ENCODE data around the gene RRP15.

DNA sequence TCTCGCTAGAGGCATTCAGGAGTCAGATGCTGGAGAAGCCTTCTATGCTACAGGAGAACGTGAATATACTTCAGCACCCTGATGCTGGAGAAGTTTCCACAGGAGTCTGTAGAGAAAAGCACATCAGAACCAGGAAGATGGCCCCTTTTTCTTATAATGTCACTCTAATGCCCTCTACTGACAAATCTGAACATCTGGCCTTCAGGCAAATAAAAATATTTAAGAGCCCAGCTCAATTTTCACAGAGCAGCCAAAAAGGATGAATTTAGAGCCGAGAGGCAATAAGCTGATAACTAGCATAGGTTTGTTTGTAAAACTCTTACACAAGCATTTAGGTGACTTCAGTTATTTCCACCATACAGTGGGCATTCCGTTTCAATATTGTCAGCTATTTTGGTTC lies 3.8 kb upstream of the RRP15 start:
- no peak for TF ChIP-seq CTCF (IDR thresholded peaks at IDR 0.05; ENCODE audit: insufficient read depth, low read depth, low read length)
- no peak for TF ChIP-seq EZH2 (IDR thresholded peaks at IDR 0.05; ENCODE audit: insufficient read depth, low read length)
